H9 (cell line): Measurements from ENCODE around the gene VEGFA. TPM values are rescaled to one million over a fixed set of nuclear protein-coding genes. Genes with fewer than 3 reads are reported as not detected.
A peak's percentile ranks its signal among the peaks of the same experiment; 100 is the strongest.

ENCODE experiments used
- DNase-seq: peaks from one replicate; pipeline ENCODE4 v3.0.0-alpha.2; 2017
- H2AFZ ChIP-seq: one replicate; pipeline ENCODE4 v1.6.1; 2013; ENCODE audit warnings: mild to moderate bottlenecking, low read length, control low read depth, moderate library complexity
- H2AK5ac ChIP-seq: 2 replicates; pipeline ENCODE4 v1.6.1; 2013; ENCODE audit warnings: low read length, control low read depth, mixed read lengths; ENCODE audit not compliant: insufficient read length
- H2BK120ac ChIP-seq: one replicate; pipeline ENCODE4 v1.6.1; 2013; ENCODE audit warnings: low read depth, mild to moderate bottlenecking, low read length, control low read depth, inconsistent platforms; ENCODE audit not compliant: poor library complexity, severe bottlenecking
- H2BK12ac ChIP-seq: 2 replicates; pipeline ENCODE4 v1.6.1; 2013; ENCODE audit warnings: low read length, control low read depth, mixed read lengths, low read depth; ENCODE audit not compliant: insufficient read length
- H2BK15ac ChIP-seq: 2 replicates; pipeline ENCODE4 v1.6.1; 2013; ENCODE audit warnings: low read depth, low read length, control low read depth
- H2BK20ac ChIP-seq: one replicate; pipeline ENCODE4 v1.6.1; 2013; ENCODE audit warnings: low read depth, mild to moderate bottlenecking, low read length, control low read depth, inconsistent platforms; ENCODE audit not compliant: poor library complexity, severe bottlenecking
- H2BK5ac ChIP-seq: 2 replicates; pipeline ENCODE4 v1.6.1; 2013; ENCODE audit warnings: low read length, control low read depth, mixed read lengths; ENCODE audit not compliant: insufficient read length
- H3K14ac ChIP-seq: 2 replicates; pipeline ENCODE4 v1.6.1; 2013; ENCODE audit warnings: low read length, control low read depth; ENCODE audit not compliant: insufficient read depth
- H3K18ac ChIP-seq: 2 replicates; pipeline ENCODE4 v1.6.1; 2013; ENCODE audit warnings: low read depth, mild to moderate bottlenecking, mixed read lengths, low read length, control low read depth; ENCODE audit not compliant: insufficient read length
- H3K23ac ChIP-seq: 2 replicates; pipeline ENCODE4 v1.6.1; 2013; ENCODE audit warnings: low read length, control low read depth, mixed read lengths, low read depth; ENCODE audit not compliant: insufficient read length
- H3K23me2 ChIP-seq: 2 replicates; pipeline ENCODE4 v1.6.1; 2013; ENCODE audit warnings: low read depth, mild to moderate bottlenecking, mixed read lengths, low read length, control low read depth; ENCODE audit not compliant: insufficient read length, poor library complexity, severe bottlenecking
- H3K27ac ChIP-seq: 2 replicates; pipeline ENCODE4 v1.5.1; 2013; ENCODE audit warnings: low read length, control low read depth, mixed read lengths, low read depth; ENCODE audit not compliant: insufficient read length
- H3K27me3 ChIP-seq: 2 replicates; pipeline ENCODE4 v1.6.1; 2013; ENCODE audit warnings: low read length, control low read depth, inconsistent platforms; ENCODE audit not compliant: insufficient read depth
- H3K4ac ChIP-seq: 2 replicates; pipeline ENCODE4 v1.6.1; 2013; ENCODE audit warnings: low read depth, mild to moderate bottlenecking, control low read depth, inconsistent platforms, low read length, moderate library complexity
- H3K4me1 ChIP-seq: 2 replicates; pipeline ENCODE4 v1.6.1; 2013; ENCODE audit warnings: low read length, control low read depth, inconsistent platforms; ENCODE audit not compliant: insufficient read depth
- H3K4me2 ChIP-seq: 2 replicates; pipeline ENCODE4 v1.6.1; 2013; ENCODE audit warnings: low read length, control low read depth, mixed read lengths; ENCODE audit not compliant: insufficient read length, insufficient read depth
- H3K56ac ChIP-seq: 2 replicates; pipeline ENCODE4 v1.6.1; 2013; ENCODE audit warnings: low read depth, mild to moderate bottlenecking, mixed read lengths, low read length, control low read depth; ENCODE audit not compliant: insufficient read length
- H3K79me1 ChIP-seq: 2 replicates; pipeline ENCODE4 v1.6.1; 2013; ENCODE audit warnings: low read depth, mild to moderate bottlenecking, moderate library complexity, low read length, control low read depth, inconsistent platforms; ENCODE audit not compliant: insufficient read depth, poor library complexity, severe bottlenecking
- H3K79me2 ChIP-seq: 2 replicates; pipeline ENCODE4 v1.6.1; 2013; ENCODE audit warnings: low read length, control low read depth, inconsistent platforms; ENCODE audit not compliant: insufficient read depth
- H3K9ac ChIP-seq: 2 replicates; pipeline ENCODE4 v1.6.1; 2013; ENCODE audit warnings: low read length, control low read depth, mixed read lengths; ENCODE audit not compliant: insufficient read length; ENCODE audit errors: extremely low read depth
- H3K9me3 ChIP-seq: one replicate; pipeline ENCODE4 v1.6.1; 2013; ENCODE audit warnings: low read depth, low read length, inconsistent platforms; ENCODE audit not compliant: control insufficient read depth
- H3T11ph ChIP-seq: one replicate; pipeline ENCODE4 v1.6.1; 2013; ENCODE audit warnings: mild to moderate bottlenecking, low read length, control low read depth, inconsistent platforms
- H4K20me1 ChIP-seq: one replicate; pipeline ENCODE4 v1.6.1; 2013; ENCODE audit not compliant: control insufficient read depth, insufficient read length, insufficient read depth
- H4K5ac ChIP-seq: 2 replicates; pipeline ENCODE4 v1.6.1; 2013; ENCODE audit warnings: low read depth, mild to moderate bottlenecking, mixed read lengths, low read length, control low read depth; ENCODE audit not compliant: insufficient read length
- H4K8ac ChIP-seq: replicated peaks from 2 replicates; pipeline ENCODE4 v1.6.1; 2013; ENCODE audit warnings: low read length, control low read depth, mixed read lengths, low read depth; ENCODE audit not compliant: insufficient read length
- H4K91ac ChIP-seq: 2 replicates; pipeline ENCODE4 v1.6.1; 2013; ENCODE audit warnings: low read depth, mild to moderate bottlenecking, moderate library complexity, mixed read lengths, low read length, control low read depth; ENCODE audit not compliant: insufficient read length
- H3K27ac Mint-ChIP-seq, 3 experiments: 2 replicates in 2 of 3; 3 replicates in 1 of 3; pipeline ENCODE4 v1.8.0; 2020 to 2021; ENCODE audit warnings: mixed read lengths in 3 of 3, mild to moderate bottlenecking in 1 of 3, moderate library complexity in 1 of 3
- H3K27me3 Mint-ChIP-seq: 2 replicates; pipeline ENCODE4 v1.8.0; 2021; ENCODE audit warnings: low read depth, mild to moderate bottlenecking, moderate library complexity, mixed read lengths
- H3K36me3 Mint-ChIP-seq, 3 experiments: 2 replicates in 2 of 3; 3 replicates in 1 of 3; pipeline ENCODE4 v1.8.0; 2020 to 2021; ENCODE audit warnings: low read depth in 3 of 3, mixed read lengths in 3 of 3; ENCODE audit not compliant: insufficient read depth in 1 of 3
- H3K4me1 Mint-ChIP-seq, 2 experiments: 2 replicates each; pipeline ENCODE4 v1.8.0; 2020; ENCODE audit warnings: mixed read lengths in 2 of 2
- H3K4me3 Mint-ChIP-seq, 2 experiments: 2 replicates in 1 of 2; 3 replicates in 1 of 2; pipeline ENCODE4 v1.8.0; 2020 to 2021; ENCODE audit warnings: mild to moderate bottlenecking in 2 of 2, mixed read lengths in 2 of 2, moderate library complexity in 1 of 2
- H3K9me3 Mint-ChIP-seq, 2 experiments: 2 replicates in 1 of 2; 3 replicates in 1 of 2; pipeline ENCODE4 v1.8.0; 2020; ENCODE audit warnings: mild to moderate bottlenecking in 2 of 2, mixed read lengths in 2 of 2, moderate library complexity in 1 of 2
- CTCF ChIP-seq: fragments of 200-600 bp; sonication (generic); conservative IDR thresholded peaks from 3 replicates; pipeline ENCODE4 v1.8.0; 2021; ENCODE audit warnings: antibody characterized with exemption, mild to moderate bottlenecking
- WGBS: extraction: QIAGEN DNeasy Blood & Tissue Kit; methylation state at CpG from one replicate; pipeline ENCODE4 v1.1.7; 2013; ENCODE audit warnings: missing lambda C conversion rate, low lambda C conversion rate, mixed read lengths; ENCODE audit not compliant: insufficient read length; ENCODE audit errors: extremely low coverage; 5-methylcytosine and 5-hydroxymethylcytosine counted together
- total RNA-seq: library from RNA; stranded (reverse); gene quantifications from 2 replicates; pipeline ENCODE4 v1.2.1, GENCODE V29; 2021

VEGFA gene
- total RNA-seq, 1 experiment from 2014 or later: 47.9 TPM

DNA sequence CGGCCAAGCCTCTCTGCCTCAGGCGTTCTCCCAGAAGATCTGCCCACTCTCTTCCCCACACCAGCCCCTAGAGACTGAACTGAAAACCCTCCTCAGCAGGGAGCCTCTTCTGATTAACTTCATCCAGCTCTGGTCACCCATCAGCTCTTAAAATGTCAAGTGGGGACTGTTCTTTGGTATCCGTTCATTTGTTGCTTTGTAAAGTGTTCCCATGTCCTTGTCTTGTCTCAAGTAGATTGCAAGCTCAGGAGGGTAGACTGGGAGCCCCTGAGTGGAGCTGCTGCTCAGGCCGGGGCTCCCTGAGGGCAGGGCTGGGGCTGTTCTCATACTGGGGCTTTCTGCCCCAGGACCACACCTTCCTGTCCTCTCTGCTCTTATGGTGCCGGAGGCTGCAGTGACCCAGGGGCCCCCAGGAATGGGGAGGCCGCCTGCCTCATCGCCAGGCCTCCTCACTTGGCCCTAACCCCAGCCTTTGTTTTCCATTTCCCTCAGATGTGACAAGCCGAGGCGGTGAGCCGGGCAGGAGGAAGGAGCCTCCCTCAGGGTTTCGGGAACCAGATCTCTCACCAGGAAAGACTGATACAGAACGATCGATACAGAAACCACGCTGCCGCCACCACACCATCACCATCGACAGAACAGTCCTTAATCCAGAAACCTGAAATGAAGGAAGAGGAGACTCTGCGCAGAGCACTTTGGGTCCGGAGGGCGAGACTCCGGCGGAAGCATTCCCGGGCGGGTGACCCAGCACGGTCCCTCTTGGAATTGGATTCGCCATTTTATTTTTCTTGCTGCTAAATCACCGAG, 14.2 kb downstream of the VEGFA start:
- Histone ChIP-seq H2BK20ac (no peak overlapping the region), H3K27ac (no peak overlapping the region), H4K5ac (no peak overlapping the region), H3K79me2 (no peaks in the 10 kb centered on the region), H2AFZ (no peak overlapping the region), H4K8ac (no peak overlapping the region), H2BK120ac (no peak overlapping the region), H3K56ac (no peak overlapping the region), H3K27me3 (no peaks in the 10 kb centered on the region), H3K4me1 (no peaks in the 10 kb centered on the region), H3K4ac (no peak overlapping the region), H4K91ac (no peak overlapping the region), H3K9me3 (no peaks in the 10 kb centered on the region), H4K20me1 (no peaks in the 10 kb centered on the region), H3K23ac (no peak overlapping the region), H2AK5ac (no peak overlapping the region), H3K4me2 (no peak overlapping the region), H2BK5ac (no peak overlapping the region), H3K14ac (no peak overlapping the region), H3K18ac (no peak overlapping the region), H2BK12ac (no peak overlapping the region), H3K23me2 (no peaks in the 10 kb centered on the region), H3T11ph (no peak overlapping the region), H2BK15ac (no peak overlapping the region), H3K79me1 (peaks cover 4% of the 10 kb centered on the region), H3K9ac (no peak overlapping the region)
- H3K36me3 Mint-ChIP-seq: peaks cover 28 to 67% (median 64%) of the 10 kb centered on the region in 3 experiments
- H3K9me3 Mint-ChIP-seq: no peaks in the 10 kb centered on the region
- no peak for DNase-seq
- no peaks in the 10 kb centered on the region for H3K4me1 Mint-ChIP-seq
- H3K27ac Mint-ChIP-seq: peak overlapping the region; percentile 37 to 78 (median 54); a peak in 4 of 7 replicates
- TF ChIP-seq CTCF: no peak
- no peak overlapping the region for H3K4me3 Mint-ChIP-seq
- H3K27me3 Mint-ChIP-seq: no peaks in the 10 kb centered on the region
- no CpG with 5 or more reads among the region's 26 CpGs for WGBS
